B cell (primary cell): ENCODE measurements around the gene KDM5B. TPM values are rescaled to one million over a fixed set of nuclear protein-coding genes. Genes with fewer than 3 reads are reported as not detected.

Experiments used
- ATAC-seq: fragments of 200-7000 bp; cut with Tn5 transposase; one replicate; pipeline ENCODE4 v1.10.0; 2021; ENCODE audit warnings: low read depth, mild to moderate bottlenecking, moderate number of reproducible peaks, moderate library complexity
- CTCF ChIA-PET: fragments of 350-600 bp; sonication (Branson Sonifier 250); formaldehyde crosslinking; loops from one replicate; lab custom pipeline; 2021; ENCODE audit warnings: antibody characterized with exemption, inconsistent platforms; lab: Charles Lee
- POLR2A ChIA-PET: fragments of 350-600 bp; sonication (Branson Sonifier 250); formaldehyde crosslinking; loops from one replicate; lab custom pipeline; 2021; ENCODE audit warnings: antibody characterized with exemption; lab: Charles Lee
- DNase-seq: peaks from one replicate; pipeline ENCODE4 v3.0.0; 2013
- H2AFZ ChIP-seq: 2 replicates; pipeline ENCODE4 v1.6.1; 2012; ENCODE audit warnings: mild to moderate bottlenecking, low read depth, low read length; ENCODE audit not compliant: insufficient read depth, poor library complexity, severe bottlenecking
- H3K27ac ChIP-seq, 2 donors: 1 replicate in 1 of 2; 2 replicates in 1 of 2; pipeline ENCODE4 v1.5.1; 2012 to 2013; ENCODE audit warnings: low read length in 2 of 2, mild to moderate bottlenecking in 2 of 2, moderate library complexity in 1 of 2
- H3K27me3 ChIP-seq, 4 experiments: fragments of 200-600 bp in 1 of 4; sonication (generic) in 1 of 4; replicated peaks in 1 of 4; 1 replicate in 2 of 4; 2 replicates in 2 of 4; pipeline versions ENCODE4 v1.6.1 to v1.7.0; 2013 to 2016; ENCODE audit warnings: low read length in 3 of 4, mild to moderate bottlenecking in 2 of 4, mixed read lengths in 1 of 4, moderate library complexity in 1 of 4; ENCODE audit not compliant: insufficient read depth in 4 of 4, control insufficient read depth in 3 of 4; ENCODE audit errors: control extremely low read depth in 1 of 4
- H3K36me3 ChIP-seq, 2 experiments: replicated peaks in 1 of 2; 1 replicate in 1 of 2; 2 replicates in 1 of 2; pipeline versions ENCODE4 v1.6.1 to v1.7.1; 2013; ENCODE audit warnings: low read length in 1 of 2; ENCODE audit not compliant: insufficient read depth in 2 of 2, control insufficient read depth in 1 of 2; ENCODE audit errors: control extremely low read depth in 1 of 2, extremely low read depth in 1 of 2
- H3K4me1 ChIP-seq, 2 donors: fragments of 200-600 bp in 1 of 2; sonication (generic) in 1 of 2; 1 replicate in 1 of 2; 2 replicates in 1 of 2; pipeline versions ENCODE4 v1.5.1 to v1.6.1; 2013 to 2017; ENCODE audit warnings: low read length in 2 of 2; ENCODE audit not compliant: control insufficient read depth in 2 of 2, insufficient read depth in 2 of 2
- H3K4me2 ChIP-seq: replicated peaks from 2 replicates; pipeline ENCODE3; 2012; ENCODE audit warnings: mild to moderate bottlenecking, low read depth, low read length; ENCODE audit not compliant: poor library complexity, severe bottlenecking
- H3K4me3 ChIP-seq, 5 experiments: fragments of 200-600 bp in 1 of 5; sonication (generic) in 1 of 5; 1 replicate in 3 of 5; 2 replicates in 2 of 5; pipeline versions ENCODE4 v1.5.1 to v1.7.0; 2011 to 2016; ENCODE audit warnings: low read length in 4 of 5, mild to moderate bottlenecking in 4 of 5, low read depth in 2 of 5, control low read depth in 1 of 5, moderate library complexity in 1 of 5; ENCODE audit not compliant: insufficient read depth in 1 of 5; ENCODE audit errors: control extremely low read depth in 1 of 5, extremely low read depth in 1 of 5
- H3K79me2 ChIP-seq: fragments of 200-600 bp; sonication (generic); one replicate; pipeline ENCODE4 v1.6.0; 2016; ENCODE audit warnings: low read length; ENCODE audit not compliant: control insufficient read depth, insufficient read depth
- H3K9ac ChIP-seq: fragments of 200-600 bp; sonication (generic); 2 replicates; pipeline ENCODE4 v1.6.1; 2017; ENCODE audit warnings: mild to moderate bottlenecking, low read length, moderate library complexity
- H3K9me3 ChIP-seq, 3 donors: one replicate each; pipeline versions ENCODE4 v1.6.1 to v1.7.1; 2013; ENCODE audit warnings: low read length in 2 of 3; ENCODE audit not compliant: control insufficient read depth in 2 of 3, insufficient read depth in 1 of 3; ENCODE audit errors: control extremely low read depth in 1 of 3
- H4K20me1 ChIP-seq: 2 replicates; pipeline ENCODE4 v1.6.0; 2012; ENCODE audit warnings: mild to moderate bottlenecking, low read length; ENCODE audit not compliant: insufficient read depth, control insufficient read depth, poor library complexity, severe bottlenecking
- H3K27ac Mint-ChIP-seq: one replicate; pipeline ENCODE4 v1.8.0; 2021; ENCODE audit warnings: mixed read lengths
- H3K27me3 Mint-ChIP-seq: one replicate; pipeline ENCODE4 v1.8.0; 2021; ENCODE audit warnings: mixed read lengths
- H3K4me1 Mint-ChIP-seq: one replicate; pipeline ENCODE4 v1.8.0; 2021; ENCODE audit warnings: mixed read lengths
- H3K4me3 Mint-ChIP-seq: one replicate; pipeline ENCODE4 v1.8.0; 2021; ENCODE audit warnings: mixed read lengths
- H3K9me3 Mint-ChIP-seq: one replicate; pipeline ENCODE4 v1.8.0; 2022; ENCODE audit warnings: mixed read lengths; ENCODE audit not compliant: insufficient read depth
- EZH2 ChIP-seq: IDR thresholded peaks from 2 replicates; pipeline ENCODE4 v1.6.1; 2012; ENCODE audit warnings: borderline replicate concordance, low read depth, mild to moderate bottlenecking, moderate library complexity, low read length; ENCODE audit not compliant: insufficient read depth, poor library complexity, severe bottlenecking
- WGBS: methylation state at CpG from one replicate; pipeline ENCODE4 v1.1.5; 2013; ENCODE audit warnings: missing lambda C conversion rate; ENCODE audit not compliant: insufficient coverage; 5-methylcytosine and 5-hydroxymethylcytosine counted together
- intact Hi-C: fragments of 100-400 bp; cut with micrococcal nuclease; formaldehyde crosslinking; loops from one replicate; pipeline ENCODE4 v1.10.0; 2022
- polyA plus RNA-seq: library from polyadenylated mRNA; depleted of rRNA; stranded (reverse); fragments of >200 nt; gene quantifications from 2 replicates; pipeline ENCODE4 v1.2.3, GENCODE V29; 2012
- total RNA-seq, 2 donors: library from RNA; stranded (reverse); fragments of 120-200 nt in 1 of 2; gene quantifications; 1 replicate in 1 of 2; 2 replicates in 1 of 2; pipeline versions ENCODE4 v1.2.3 to v1.2.4, GENCODE V29; 2013 to 2022
- TF ChIP-seq, protein P1 (sequence below): fragments of 200-600 bp; IDR thresholded peaks from one replicate; pipeline ENCODE4 v1.8.0; 2022; ENCODE audit warnings: antibody characterized with exemption, mild to moderate bottlenecking

KDM5B gene
- total and polyA plus RNA-seq, 2 donors (not counting 1 experiment from before 2014, with no cell fraction given), result 11.2 to 62.7 TPM

DNA sequence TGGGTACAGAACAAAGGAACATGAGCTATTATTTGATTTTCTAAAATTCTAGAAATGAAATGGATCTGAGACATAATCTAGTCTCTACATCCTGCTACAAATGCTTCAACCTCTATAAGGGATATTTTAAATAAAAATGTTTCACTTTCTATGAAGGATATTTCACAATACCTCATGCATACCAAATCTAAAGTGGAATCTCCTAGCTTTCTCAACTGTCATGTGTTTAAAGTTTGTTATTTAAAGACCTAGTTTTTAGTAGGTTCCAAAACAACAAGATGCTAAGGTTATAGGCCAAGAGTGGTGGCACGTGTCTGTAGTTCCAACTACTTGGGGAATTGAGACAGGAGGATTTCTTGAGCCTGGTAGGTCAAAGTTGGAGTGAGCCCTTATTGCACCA, 47.6 kb downstream of the KDM5B start:
- H3K9me3 ChIP-seq, result no peaks in the 10 kb centered on the region
- no peak overlapping the region for H3K27ac Mint-ChIP-seq
- WGBS, result 100% methylated on average over 1 of the region's 1 CpG
- H3K4me3 ChIP-seq, result no peak overlapping the region
- intact Hi-C loops, result no loop called here
- no peaks in the 10 kb centered on the region for H4K20me1 ChIP-seq
- H3K9me3 Mint-ChIP-seq, result no peaks in the 10 kb centered on the region
- no peak for DNase-seq
- H3K79me2 ChIP-seq, result no peaks in the 10 kb centered on the region
- CTCF ChIA-PET, result no interaction called here
- no peak overlapping the region for H3K4me2 ChIP-seq
- no peak overlapping the region for H3K9ac ChIP-seq
- no peaks in the 10 kb centered on the region for H3K27me3 ChIP-seq
- no peak overlapping the region for H2AFZ ChIP-seq
- TF ChIP-seq, protein P1, sequence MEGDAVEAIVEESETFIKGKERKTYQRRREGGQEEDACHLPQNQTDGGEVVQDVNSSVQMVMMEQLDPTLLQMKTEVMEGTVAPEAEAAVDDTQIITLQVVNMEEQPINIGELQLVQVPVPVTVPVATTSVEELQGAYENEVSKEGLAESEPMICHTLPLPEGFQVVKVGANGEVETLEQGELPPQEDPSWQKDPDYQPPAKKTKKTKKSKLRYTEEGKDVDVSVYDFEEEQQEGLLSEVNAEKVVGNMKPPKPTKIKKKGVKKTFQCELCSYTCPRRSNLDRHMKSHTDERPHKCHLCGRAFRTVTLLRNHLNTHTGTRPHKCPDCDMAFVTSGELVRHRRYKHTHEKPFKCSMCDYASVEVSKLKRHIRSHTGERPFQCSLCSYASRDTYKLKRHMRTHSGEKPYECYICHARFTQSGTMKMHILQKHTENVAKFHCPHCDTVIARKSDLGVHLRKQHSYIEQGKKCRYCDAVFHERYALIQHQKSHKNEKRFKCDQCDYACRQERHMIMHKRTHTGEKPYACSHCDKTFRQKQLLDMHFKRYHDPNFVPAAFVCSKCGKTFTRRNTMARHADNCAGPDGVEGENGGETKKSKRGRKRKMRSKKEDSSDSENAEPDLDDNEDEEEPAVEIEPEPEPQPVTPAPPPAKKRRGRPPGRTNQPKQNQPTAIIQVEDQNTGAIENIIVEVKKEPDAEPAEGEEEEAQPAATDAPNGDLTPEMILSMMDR, result no peak
- TF ChIP-seq EZH2, result no peak
- H3K4me1 ChIP-seq, result no peaks in the 10 kb centered on the region
- no peaks in the 10 kb centered on the region for H3K27me3 Mint-ChIP-seq
- no peaks in the 10 kb centered on the region for H3K4me1 Mint-ChIP-seq
- no peak overlapping the region for H3K4me3 Mint-ChIP-seq
- no peak overlapping the region for H3K27ac ChIP-seq
- no peak for ATAC-seq
- POLR2A ChIA-PET, result no interaction called here
- H3K36me3 ChIP-seq, result peaks cover 15 to 52% of the 10 kb centered on the region in 2 experiments

DNA sequence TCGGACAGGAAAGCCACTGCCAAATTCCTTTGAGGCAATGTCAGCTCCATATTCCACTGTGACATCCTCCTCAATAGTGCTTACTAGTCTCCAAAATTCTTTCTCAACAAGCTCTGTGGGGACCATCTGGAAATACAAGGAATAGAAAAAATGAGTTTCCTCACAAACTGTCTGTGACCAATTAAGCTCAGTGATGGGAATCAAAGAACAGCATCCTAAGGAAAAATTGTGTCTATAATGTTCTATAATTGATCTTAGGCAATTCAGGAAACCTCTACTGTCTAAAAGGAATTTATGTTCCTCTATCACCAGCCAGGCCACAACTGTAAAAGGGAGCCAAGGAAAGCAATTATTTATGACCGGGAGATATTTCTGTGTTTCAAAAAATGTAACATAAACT, 51.8 kb downstream of the KDM5B start:
- H3K4me1 ChIP-seq, result no peaks in the 10 kb centered on the region
- no peak for ATAC-seq
- no CpG with 5 or more reads among the region's 2 CpGs for WGBS
- no peaks in the 10 kb centered on the region for H3K9me3 ChIP-seq
- peaks cover 16 to 70% of the 10 kb centered on the region in 2 experiments for H3K36me3 ChIP-seq
- no peaks in the 10 kb centered on the region for H3K4me1 Mint-ChIP-seq
- no peaks in the 10 kb centered on the region for H4K20me1 ChIP-seq
- H3K27me3 ChIP-seq, result no peaks in the 10 kb centered on the region
- H3K4me3 ChIP-seq, result no peak overlapping the region
- CTCF ChIA-PET, result no interaction called here
- no peaks in the 10 kb centered on the region for H3K27me3 Mint-ChIP-seq
- no peak overlapping the region for H3K9ac ChIP-seq
- TF ChIP-seq EZH2, result no peak
- TF ChIP-seq, protein P1, result no peak
- H3K27ac ChIP-seq, result no peak overlapping the region
- H3K4me2 ChIP-seq, result no peak overlapping the region
- no peaks in the 10 kb centered on the region for H3K9me3 Mint-ChIP-seq
- H2AFZ ChIP-seq, result no peak overlapping the region
- H3K79me2 ChIP-seq, result no peaks in the 10 kb centered on the region
- H3K27ac Mint-ChIP-seq, result no peak overlapping the region
- POLR2A ChIA-PET, result no interaction called here
- DNase-seq, result no peak
- intact Hi-C loops, result no loop called here
- no peak overlapping the region for H3K4me3 Mint-ChIP-seq
